Uterus (tissue), 2 donors: ENCODE results near the gene UNC13D.
"Not testable (repeated sequence)": the region's sequence is repeated elsewhere in the genome, so short reads cannot be mapped to it uniquely, and the experiment has no call there.

ENCODE experiments used
- CTCF ChIP-seq, 4 experiments: fragments of 200-600 bp in 2 of 4; fragments of 450-650 bp in 2 of 4; sonication (generic) in 2 of 4; IDR thresholded peaks; one replicate each; pipeline ENCODE4 v1.5.1; 2016 to 2019; ENCODE audit warnings: antibody characterized with exemption in 4 of 4, mild to moderate bottlenecking in 2 of 4, moderate library complexity in 1 of 4
- POLR2A ChIP-seq, 2 donors: fragments of 450-650 bp; IDR thresholded peaks; one replicate each; pipeline ENCODE4 v1.6.1; 2016; ENCODE audit warnings: antibody characterized with exemption in 2 of 2, mild to moderate bottlenecking in 1 of 2, moderate library complexity in 1 of 2

- not testable (repeated sequence) for TF ChIP-seq CTCF, POLR2A (IDR thresholded peaks at IDR 0.05)
These were observed 24.6 kb upstream of the UNC13D start for GRCh38 chr17:75868730-75869281.
